A673 (cell line): ENCODE results near the gene NTRK1.

Experiments
- CTCF ChIP-seq: fragments of 300-800, 200-600 bp; sonication (generic); conservative IDR thresholded peaks from 2 replicates; pipeline ENCODE4 v1.5.1; 2017; ENCODE audit warnings: low read depth, mild to moderate bottlenecking, antibody characterized with exemption, low read length, moderate library complexity, mixed read lengths
- EZH2 ChIP-seq: fragments of 200-600 bp; sonication (generic); IDR thresholded peaks from 2 replicates; pipeline ENCODE4 v1.6.1; 2017; ENCODE audit warnings: borderline replicate concordance, low read depth, mild to moderate bottlenecking, mixed read lengths, antibody characterized with exemption, low read length; ENCODE audit not compliant: poor library complexity, severe bottlenecking

GRCh38 chr1:156860628-156861423 lies at the start of gene NTRK1:
- TF ChIP-seq CTCF (no peak), EZH2 (no peak)
